ENCODE measurements around the gene SRRM3. TPM values are rescaled to one million over a fixed set of nuclear protein-coding genes. Genes with fewer than 3 reads are reported as not detected.
"Not testable (repeated sequence)": the region's sequence is repeated elsewhere in the genome, so short reads cannot be mapped to it uniquely, and the experiment has no call there.

Gene SRRM3
- total and polyA plus RNA-seq, 9 donors: 0.31 to 0.79 (median 0.49) TPM

- peaks cover 14% of the 10 kb centered on the region for H3K36me3 ChIP-seq (ENCODE audit: control insufficient read depth, insufficient read depth, low read length)
- H3K4me1 ChIP-seq (ENCODE audit: control insufficient read depth, insufficient read depth, low read length): peaks cover 37% of the 10 kb centered on the region
- H3K9me3 ChIP-seq (replicated peaks; ENCODE audit: control insufficient read depth, low read depth, low read length): no peaks in the 10 kb centered on the region
- H3K27ac ChIP-seq (ENCODE audit: low read length): no peak overlapping the region
- H3K27me3 ChIP-seq (ENCODE audit: control insufficient read depth, insufficient read depth, low read length): no peaks in the 10 kb centered on the region
- DNase-seq: no peak
- H3K4me3 ChIP-seq (ENCODE audit: low read length): no peak overlapping the region
- WGBS (ENCODE audit: insufficient coverage): no CpG with 5 or more reads among the region's 3 CpGs
These were observed 99.3 kb downstream of the SRRM3 start for GRCh38 chr7:76301000-76301399.

DNA sequence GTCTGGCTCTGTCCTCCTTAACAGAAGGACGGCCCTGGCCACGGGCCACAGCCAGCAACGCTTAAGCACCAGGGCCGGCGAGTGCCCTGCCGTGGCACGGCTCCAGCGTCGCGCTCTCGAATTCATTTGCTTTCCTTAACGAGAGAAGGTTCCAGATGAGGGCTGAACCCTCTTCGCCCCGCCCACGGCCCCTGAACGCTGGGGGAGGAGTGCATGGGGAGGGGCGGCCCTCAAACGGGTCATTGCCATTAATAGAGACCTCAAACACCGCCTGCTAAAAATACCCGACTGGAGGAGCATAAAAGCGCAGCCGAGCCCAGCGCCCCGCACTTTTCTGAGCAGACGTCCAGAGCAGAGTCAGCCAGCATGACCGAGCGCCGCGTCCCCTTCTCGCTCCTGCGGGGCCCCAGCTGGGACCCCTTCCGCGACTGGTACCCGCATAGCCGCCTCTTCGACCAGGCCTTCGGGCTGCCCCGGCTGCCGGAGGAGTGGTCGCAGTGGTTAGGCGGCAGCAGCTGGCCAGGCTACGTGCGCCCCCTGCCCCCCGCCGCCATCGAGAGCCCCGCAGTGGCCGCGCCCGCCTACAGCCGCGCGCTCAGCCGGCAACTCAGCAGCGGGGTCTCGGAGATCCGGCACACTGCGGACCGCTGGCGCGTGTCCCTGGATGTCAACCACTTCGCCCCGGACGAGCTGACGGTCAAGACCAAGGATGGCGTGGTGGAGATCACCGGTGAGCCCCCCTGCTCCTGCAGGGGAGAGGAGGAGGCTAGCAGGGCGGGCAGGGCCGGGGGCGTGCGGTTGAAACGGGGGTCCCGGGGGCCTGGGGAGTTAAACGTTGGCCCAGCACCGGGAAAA, 100.9 kb downstream of the SRRM3 start, which contains the start of gene HSPB1:
HSPB1 (plus strand) TSS at position 327 of the 855 bp plus-strand sequence; CDS start at position 367, 40 bp downstream.
- Histone ChIP-seq H3K36me3 (ENCODE audit: control insufficient read depth, insufficient read depth, low read length) (peaks cover 14% of the 10 kb centered on the region), H3K4me1 (ENCODE audit: control insufficient read depth, insufficient read depth, low read length) (peaks cover 46% of the 10 kb centered on the region), H3K27ac (ENCODE audit: low read length) (peak within 1 kb of the TSS; percentile 98), H3K27me3 (ENCODE audit: control insufficient read depth, insufficient read depth, low read length) (no peaks in the 10 kb centered on the region), H3K9me3 (replicated peaks; ENCODE audit: control insufficient read depth, low read depth, low read length) (no peaks in the 10 kb centered on the region), H3K4me3 (ENCODE audit: low read length) (peak within 1 kb of the TSS; percentile 96)
- peak; percentile 96 for DNase-seq
- WGBS (ENCODE audit: insufficient coverage): 0% methylated on average over 74 of the region's 75 CpGs

DNA sequence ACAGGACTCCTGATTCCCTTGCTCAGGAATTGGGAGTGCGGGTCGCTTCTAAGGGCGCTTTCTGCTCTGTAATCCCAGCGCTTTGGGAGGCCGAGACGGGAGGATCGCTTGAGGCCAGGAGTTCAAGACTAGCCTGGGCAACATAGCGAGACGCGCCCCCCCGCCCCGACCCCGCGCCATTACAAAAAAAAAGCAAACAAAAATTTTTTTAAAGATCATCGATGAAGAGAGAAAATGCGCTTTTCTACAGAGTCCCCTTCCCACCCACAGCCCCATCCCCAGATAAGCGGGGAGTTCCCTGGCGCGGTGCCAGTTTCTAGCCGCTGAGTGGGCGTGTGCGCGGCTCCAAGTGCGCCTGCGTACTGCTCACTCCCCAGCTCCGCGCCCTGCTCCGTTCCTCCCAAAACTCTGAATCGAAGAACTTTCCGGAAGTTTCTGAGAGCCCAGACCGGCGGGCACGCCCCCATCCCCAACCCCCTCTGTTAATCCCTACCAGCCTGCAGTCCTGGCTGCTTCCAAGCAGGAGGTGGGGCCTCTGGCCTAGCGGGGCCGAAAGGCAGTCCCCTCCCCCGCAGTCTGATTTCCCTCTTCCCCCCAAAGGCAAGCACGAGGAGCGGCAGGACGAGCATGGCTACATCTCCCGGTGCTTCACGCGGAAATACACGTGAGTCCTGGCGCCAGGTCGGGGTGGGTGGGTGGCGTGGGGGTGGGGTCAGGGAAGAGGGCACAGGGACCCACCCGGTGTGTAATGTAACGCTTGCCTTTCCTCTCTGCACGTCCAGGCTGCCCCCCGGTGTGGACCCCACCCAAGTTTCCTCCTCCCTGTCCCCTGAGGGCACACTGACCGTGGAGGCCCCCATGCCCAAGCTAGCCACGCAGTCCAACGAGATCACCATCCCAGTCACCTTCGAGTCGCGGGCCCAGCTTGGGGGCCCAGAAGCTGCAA, 101.8 kb downstream of the SRRM3 start:
- peak; percentile 97 for DNase-seq
- under 1% methylated on average over 38 of the region's 56 CpGs for WGBS (ENCODE audit: insufficient coverage)

DNA sequence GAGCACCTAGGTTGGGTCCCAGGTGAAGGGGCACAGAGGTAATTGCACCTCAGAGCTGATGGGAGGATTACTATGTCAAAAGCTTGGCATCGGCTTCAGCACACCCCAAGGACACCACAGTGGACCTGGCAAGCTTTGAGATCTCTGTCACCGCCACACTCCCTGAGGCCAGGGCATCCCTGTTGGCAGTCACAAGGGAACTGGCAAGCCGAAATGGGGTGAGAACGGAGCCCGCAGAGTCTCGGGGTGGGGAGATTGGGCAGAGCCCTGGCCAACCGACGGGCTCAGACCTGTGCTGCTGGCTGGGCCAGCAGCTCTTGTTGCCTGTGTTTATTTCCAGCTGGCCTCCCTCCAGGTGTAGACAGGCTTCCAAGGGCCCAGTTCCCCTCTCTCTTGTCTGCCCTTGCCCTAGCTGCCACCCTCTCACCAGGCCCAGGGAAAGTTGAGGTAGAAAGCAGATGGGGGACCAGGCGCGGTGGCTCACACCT, 103.2 kb downstream of the SRRM3 start:
- Histone ChIP-seq H3K36me3 (ENCODE audit: control insufficient read depth, insufficient read depth, low read length) (peaks cover 14% of the 10 kb centered on the region), H3K9me3 (replicated peaks; ENCODE audit: control insufficient read depth, low read depth, low read length) (no peaks in the 10 kb centered on the region), H3K27me3 (ENCODE audit: control insufficient read depth, insufficient read depth, low read length) (no peaks in the 10 kb centered on the region), H3K4me3 (ENCODE audit: low read length) (peak overlapping the region; percentile 14), H3K27ac (ENCODE audit: low read length) (peak overlapping the region; percentile 98), H3K4me1 (ENCODE audit: control insufficient read depth, insufficient read depth, low read length) (peaks cover 66% of the 10 kb centered on the region)
- 46% methylated on average over 6 of the region's 10 CpGs for WGBS (ENCODE audit: insufficient coverage)
- DNase-seq: peak; percentile 68

More for the DNA sequence above, 101.8 kb downstream of the SRRM3 start:
- no peaks in the 10 kb centered on the region for H3K9me3 ChIP-seq (replicated peaks; ENCODE audit: control insufficient read depth, low read depth, low read length)
- peaks cover 54% of the 10 kb centered on the region for H3K4me1 ChIP-seq (ENCODE audit: control insufficient read depth, insufficient read depth, low read length)
- peak overlapping the region; percentile 96 for H3K4me3 ChIP-seq (ENCODE audit: low read length)
- peak overlapping the region; percentile 98 for H3K27ac ChIP-seq (ENCODE audit: low read length)
- no peaks in the 10 kb centered on the region for H3K27me3 ChIP-seq (ENCODE audit: control insufficient read depth, insufficient read depth, low read length)
- H3K36me3 ChIP-seq (ENCODE audit: control insufficient read depth, insufficient read depth, low read length): peaks cover 14% of the 10 kb centered on the region

DNA sequence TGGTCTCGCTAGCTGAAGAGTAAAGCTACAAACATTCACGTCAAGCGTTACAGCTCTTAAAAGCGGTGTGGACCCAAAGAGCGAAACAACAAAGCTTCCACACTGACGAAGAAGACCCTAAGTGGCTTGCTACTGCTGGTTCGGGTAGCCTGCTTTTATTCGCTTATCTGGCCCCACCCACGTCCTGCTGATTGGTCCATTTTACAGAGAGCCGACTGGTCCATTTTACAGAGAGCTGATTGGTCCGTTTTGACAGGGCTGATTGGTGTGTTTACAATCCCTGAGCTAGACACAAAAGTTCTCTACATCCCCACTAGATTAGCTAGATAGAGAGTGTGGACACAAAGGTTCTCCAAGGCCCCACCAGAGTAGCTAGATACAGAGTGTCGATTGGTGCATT, 107.2 kb downstream of the SRRM3 start:
- peak overlapping the region; percentile 65 for H3K27ac ChIP-seq (ENCODE audit: low read length)
- WGBS (ENCODE audit: insufficient coverage): 90% methylated on average over 9 of the region's 12 CpGs
- peaks cover 11% of the 10 kb centered on the region for H3K36me3 ChIP-seq (ENCODE audit: control insufficient read depth, insufficient read depth, low read length)
- peaks cover 71% of the 10 kb centered on the region for H3K4me1 ChIP-seq (ENCODE audit: control insufficient read depth, insufficient read depth, low read length)
- H3K4me3 ChIP-seq (ENCODE audit: low read length); DNase-seq; H3K9me3 ChIP-seq (replicated peaks; ENCODE audit: control insufficient read depth, low read depth, low read length); H3K27me3 ChIP-seq (ENCODE audit: control insufficient read depth, insufficient read depth, low read length): not testable (repeated sequence)

- peaks cover 70% of the 10 kb centered on the region for H3K4me1 ChIP-seq (ENCODE audit: control insufficient read depth, insufficient read depth, low read length)
- 88% methylated on average over 40 of the region's 50 CpGs for WGBS (ENCODE audit: insufficient coverage)
- peak overlapping the region; percentile 94 for H3K27ac ChIP-seq (ENCODE audit: low read length)
- not testable (repeated sequence) for H3K9me3 ChIP-seq (replicated peaks; ENCODE audit: control insufficient read depth, low read depth, low read length); DNase-seq; H3K27me3 ChIP-seq (ENCODE audit: control insufficient read depth, insufficient read depth, low read length); H3K4me3 ChIP-seq (ENCODE audit: low read length); H3K36me3 ChIP-seq (ENCODE audit: control insufficient read depth, insufficient read depth, low read length)
These were observed 107.8 kb downstream of the SRRM3 start for GRCh38 chr7:76309341-76310101.

GRCh38 chr7:76310102-76310957, 108.6 kb downstream of the SRRM3 start:
- WGBS (ENCODE audit: insufficient coverage): 66% methylated on average over 16 of the region's 21 CpGs
- Histone ChIP-seq H3K27me3 (ENCODE audit: control insufficient read depth, insufficient read depth, low read length) (no peaks in the 10 kb centered on the region), H3K27ac (ENCODE audit: low read length) (peak overlapping the region; percentile 94), H3K4me1 (ENCODE audit: control insufficient read depth, insufficient read depth, low read length) (peaks cover 69% of the 10 kb centered on the region), H3K4me3 (ENCODE audit: low read length) (no peak overlapping the region), H3K9me3 (replicated peaks; ENCODE audit: control insufficient read depth, low read depth, low read length) (no peaks in the 10 kb centered on the region), H3K36me3 (ENCODE audit: control insufficient read depth, insufficient read depth, low read length) (no peaks in the 10 kb centered on the region)
- peak; percentile 94 for DNase-seq

DNA sequence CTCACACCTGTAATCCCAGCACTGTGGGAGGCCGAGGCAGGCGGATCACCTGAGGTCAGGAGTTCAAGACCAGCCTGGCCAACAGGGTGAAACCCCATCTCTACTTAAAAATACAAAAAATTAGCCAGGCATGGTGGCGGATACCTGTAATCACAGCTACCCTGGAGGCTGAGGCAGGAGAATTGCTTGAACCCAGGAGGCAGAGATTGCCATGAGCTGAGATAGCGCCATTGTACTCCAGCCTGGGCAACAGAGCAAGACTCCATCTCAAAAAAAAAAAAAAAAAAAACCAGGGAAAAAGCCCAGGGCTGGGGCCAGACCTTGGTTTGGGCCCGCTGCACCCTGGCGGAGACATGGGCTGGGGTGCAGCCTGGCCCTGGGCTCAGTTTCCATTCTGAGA, 110.1 kb downstream of the SRRM3 start:
- H3K4me1 ChIP-seq (ENCODE audit: control insufficient read depth, insufficient read depth, low read length): peaks cover 58% of the 10 kb centered on the region
- not testable (repeated sequence) for H3K4me3 ChIP-seq (ENCODE audit: low read length); H3K27me3 ChIP-seq (ENCODE audit: control insufficient read depth, insufficient read depth, low read length); DNase-seq; H3K9me3 ChIP-seq (replicated peaks; ENCODE audit: control insufficient read depth, low read depth, low read length); H3K36me3 ChIP-seq (ENCODE audit: control insufficient read depth, insufficient read depth, low read length)
- H3K27ac ChIP-seq (ENCODE audit: low read length): peak overlapping the region; percentile 94
- 80% methylated on average over 2 of the region's 6 CpGs for WGBS (ENCODE audit: insufficient coverage)

Measured in muscle of leg (tissue), 11 donors.